HepG2 (cell line): ENCODE results near the gene HCRT. TPM values are rescaled to one million over a fixed set of nuclear protein-coding genes. Genes with fewer than 3 reads are reported as not detected.
A peak's percentile ranks its signal among the peaks of the same experiment; 100 is the strongest.

Experiments
- CEBPB ChIP-seq: IDR thresholded peaks from 2 replicates; pipeline ENCODE4 v1.6.1; 2011; ENCODE audit warnings: low read depth, low read length, improper control_type of control experiment, borderline replicate concordance
- DMAP1 ChIP-seq: IDR thresholded peaks from 2 replicates; pipeline ENCODE4 v1.6.1; 2016
- DR1 ChIP-seq: sonication (generic); formaldehyde crosslinking; IDR thresholded peaks from 2 replicates; pipeline ENCODE4 v1.8.0; 2021; ENCODE audit warnings: mild to moderate bottlenecking, missing genetic modification reagents, inconsistent platforms
- ELF3 ChIP-seq: IDR thresholded peaks from 2 replicates; pipeline ENCODE4 v1.6.1; 2016; ENCODE audit warnings: missing genetic modification reagents, missing compliant biosample characterization
- PPARG ChIP-seq: conservative IDR thresholded peaks from 2 replicates; pipeline ENCODE4 v1.6.1; 2016; ENCODE audit warnings: missing biosample characterization, missing genetic modification reagents
- TCF7 ChIP-seq: sonication (generic); IDR thresholded peaks from 2 replicates; pipeline ENCODE4 v1.6.1; 2016; ENCODE audit warnings: antibody characterized with exemption, low read depth
- ZMYM2 ChIP-seq: sonication (generic); formaldehyde crosslinking; IDR thresholded peaks from 2 replicates; pipeline ENCODE4 v1.8.0; 2022; ENCODE audit warnings: mild to moderate bottlenecking, missing genetic modification reagents
- ZNF205 ChIP-seq: IDR thresholded peaks from 2 replicates; pipeline ENCODE4 v1.6.1; 2018; ENCODE audit warnings: missing biosample characterization, missing genetic modification reagents
- ZNF232 ChIP-seq: sonication (generic); formaldehyde crosslinking; IDR thresholded peaks from 2 replicates; pipeline ENCODE4 v1.4.0; 2020; ENCODE audit warnings: missing genetic modification reagents, borderline replicate concordance
- ZNF564 ChIP-seq: sonication (generic); formaldehyde crosslinking; IDR thresholded peaks from 2 replicates; pipeline ENCODE4 v1.8.1; 2023; ENCODE audit warnings: mild to moderate bottlenecking, missing genetic modification reagents
- ZNF709 ChIP-seq: sonication (generic); formaldehyde crosslinking; IDR thresholded peaks from 2 replicates; pipeline ENCODE4 v1.5.0; 2020; ENCODE audit warnings: mild to moderate bottlenecking, missing genetic modification reagents
- ZNF746 ChIP-seq: sonication (generic); formaldehyde crosslinking; IDR thresholded peaks from 2 replicates; pipeline ENCODE4 v1.8.0; 2022; ENCODE audit warnings: mild to moderate bottlenecking, missing genetic modification reagents
- ZNF788 ChIP-seq: sonication (generic); formaldehyde crosslinking; IDR thresholded peaks from 2 replicates; pipeline ENCODE4 v1.5.0; 2020; ENCODE audit warnings: mild to moderate bottlenecking, missing genetic modification reagents, borderline replicate concordance
- polyA plus RNA-seq, 8 experiments: library from polyadenylated mRNA; depleted of rRNA in 3 of 8; stranded (reverse) in 7 of 8; unstranded in 1 of 8; fragments of >200 nt; fragmentation: Illumina TruSeq in 4 of 8; extraction: Trizol in 4 of 8; gene quantifications; 2 replicates each; pipeline versions ENCODE4 v1.2.1 to v1.2.3, GENCODE V29; 2011 to 2016; ENCODE audit warnings: low read depth in 4 of 8, missing spikeins in 1 of 8, mixed read lengths in 1 of 8; ENCODE audit not compliant: insufficient read depth in 1 of 8
- total RNA-seq, 5 experiments: library from RNA; depleted of rRNA; stranded (reverse); fragments of >200 nt; fragmentation: Illumina TruSeq; extraction: Trizol; gene quantifications; 2 replicates each; pipeline ENCODE4 v1.2.3, GENCODE V29; 2016; ENCODE audit warnings: low read depth in 1 of 5
- TF ChIP-seq, protein P1 (sequence below): sonication (generic); formaldehyde crosslinking; IDR thresholded peaks from 2 replicates; pipeline ENCODE4 v1.4.0; 2020; ENCODE audit warnings: mild to moderate bottlenecking, missing genetic modification reagents
- TF ChIP-seq, protein P2 (sequence below): sonication (generic); formaldehyde crosslinking; IDR thresholded peaks from 2 replicates; pipeline ENCODE4 v1.4.0; 2020; ENCODE audit warnings: mild to moderate bottlenecking, missing genetic modification reagents
- TF ChIP-seq, protein P3 (sequence below): sonication (generic); formaldehyde crosslinking; IDR thresholded peaks from 2 replicates; pipeline ENCODE4 v1.5.0; 2020; ENCODE audit warnings: missing genetic modification reagents
- TF ChIP-seq, protein P4 (sequence below): sonication (generic); formaldehyde crosslinking; IDR thresholded peaks from 2 replicates; pipeline ENCODE4 v1.9.0; 2021; ENCODE audit warnings: missing genetic modification reagents, mild to moderate bottlenecking, borderline replicate concordance
- TF ChIP-seq, protein P5 (sequence below), 2 experiments: sonication (generic) in 1 of 2; formaldehyde crosslinking in 1 of 2; IDR thresholded peaks; 2 replicates each; pipeline versions ENCODE4 v1.5.1 to v1.6.1; 2011 to 2020; ENCODE audit warnings: borderline replicate concordance in 1 of 2, low read depth in 1 of 2, low read length in 1 of 2, mild to moderate bottlenecking in 1 of 2, missing genetic modification reagents in 1 of 2, moderate library complexity in 1 of 2
- TF ChIP-seq, protein P6 (sequence below): sonication (generic); formaldehyde crosslinking; IDR thresholded peaks from 2 replicates; pipeline ENCODE4 v1.9.0; 2021; ENCODE audit warnings: missing genetic modification reagents, borderline replicate concordance

The HCRT gene
- total and polyA plus RNA-seq, 2 of the 13 experiments (the other 11 are each of a cell fraction or from before 2014, with no cell fraction given), result not detected

DNA sequence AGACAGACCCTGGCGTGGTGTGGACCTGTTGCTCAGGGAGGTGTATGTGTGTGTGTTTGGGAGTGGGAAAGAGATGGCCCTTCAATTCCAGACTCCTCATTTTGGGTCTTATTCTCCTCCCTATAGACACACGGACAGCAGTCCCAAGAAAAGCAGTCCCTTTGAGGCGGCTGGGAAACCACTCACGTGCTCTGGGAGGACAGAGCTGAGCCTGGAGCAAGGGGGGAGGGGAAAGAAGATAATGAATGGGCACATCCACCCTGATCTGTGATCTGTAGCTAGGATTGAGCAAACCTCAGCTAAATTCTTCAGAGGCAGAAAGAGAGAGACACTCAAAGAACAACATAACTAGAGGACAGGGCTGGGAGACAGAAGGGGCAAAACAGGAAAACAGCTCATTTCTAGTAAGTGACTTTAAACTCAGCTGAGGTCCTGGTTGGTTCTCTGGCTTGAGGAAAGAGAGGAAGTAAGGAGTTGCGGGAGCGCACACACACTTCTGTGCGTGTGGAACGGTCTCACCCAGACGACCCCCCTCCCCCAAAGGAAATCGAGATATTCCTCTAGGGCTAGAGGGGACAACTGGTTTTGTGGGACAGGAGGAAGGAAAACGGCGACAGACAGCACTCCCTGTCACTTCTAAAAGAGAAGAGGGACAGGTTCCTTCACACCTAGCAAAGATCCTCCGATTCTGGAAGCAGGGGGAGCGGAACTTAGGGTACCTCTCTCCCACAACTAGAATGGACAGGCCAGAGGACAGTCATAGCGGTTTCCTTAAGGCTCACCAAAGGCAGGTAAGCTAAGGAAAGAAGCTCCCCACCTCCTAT, 31.1 kb downstream of the HCRT start (continued):
- TF ChIP-seq ZNF232 (CRISPR knock-in tag), result no peak
- TF ChIP-seq, protein P1, sequence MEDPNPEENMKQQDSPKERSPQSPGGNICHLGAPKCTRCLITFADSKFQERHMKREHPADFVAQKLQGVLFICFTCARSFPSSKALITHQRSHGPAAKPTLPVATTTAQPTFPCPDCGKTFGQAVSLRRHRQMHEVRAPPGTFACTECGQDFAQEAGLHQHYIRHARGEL (CRISPR knock-in tag), result peak; percentile 88; the same call in 1 of the 2 replicates
- TF ChIP-seq TCF7, result no peak
- TF ChIP-seq ZNF709 (CRISPR knock-in tag), result no peak
- 0 out of 2 replicates have a peak, but pooled peaks have one; percentile 4 for TF ChIP-seq ZNF746 (CRISPR knock-in tag)
- peak; percentile 21; the same call in 1 of the 2 replicates for TF ChIP-seq ELF3 (CRISPR knock-in tag)
- TF ChIP-seq, protein P2, sequence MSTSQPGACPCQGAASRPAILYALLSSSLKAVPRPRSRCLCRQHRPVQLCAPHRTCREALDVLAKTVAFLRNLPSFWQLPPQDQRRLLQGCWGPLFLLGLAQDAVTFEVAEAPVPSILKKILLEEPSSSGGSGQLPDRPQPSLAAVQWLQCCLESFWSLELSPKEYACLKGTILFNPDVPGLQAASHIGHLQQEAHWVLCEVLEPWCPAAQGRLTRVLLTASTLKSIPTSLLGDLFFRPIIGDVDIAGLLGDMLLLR (CRISPR knock-in tag), result peak; percentile 92
- TF ChIP-seq ZNF205, result 0 out of 2 replicates have a peak, but pooled peaks have one; percentile 73
- no peak for TF ChIP-seq ZNF564 (CRISPR knock-in tag)
- TF ChIP-seq, protein P3, sequence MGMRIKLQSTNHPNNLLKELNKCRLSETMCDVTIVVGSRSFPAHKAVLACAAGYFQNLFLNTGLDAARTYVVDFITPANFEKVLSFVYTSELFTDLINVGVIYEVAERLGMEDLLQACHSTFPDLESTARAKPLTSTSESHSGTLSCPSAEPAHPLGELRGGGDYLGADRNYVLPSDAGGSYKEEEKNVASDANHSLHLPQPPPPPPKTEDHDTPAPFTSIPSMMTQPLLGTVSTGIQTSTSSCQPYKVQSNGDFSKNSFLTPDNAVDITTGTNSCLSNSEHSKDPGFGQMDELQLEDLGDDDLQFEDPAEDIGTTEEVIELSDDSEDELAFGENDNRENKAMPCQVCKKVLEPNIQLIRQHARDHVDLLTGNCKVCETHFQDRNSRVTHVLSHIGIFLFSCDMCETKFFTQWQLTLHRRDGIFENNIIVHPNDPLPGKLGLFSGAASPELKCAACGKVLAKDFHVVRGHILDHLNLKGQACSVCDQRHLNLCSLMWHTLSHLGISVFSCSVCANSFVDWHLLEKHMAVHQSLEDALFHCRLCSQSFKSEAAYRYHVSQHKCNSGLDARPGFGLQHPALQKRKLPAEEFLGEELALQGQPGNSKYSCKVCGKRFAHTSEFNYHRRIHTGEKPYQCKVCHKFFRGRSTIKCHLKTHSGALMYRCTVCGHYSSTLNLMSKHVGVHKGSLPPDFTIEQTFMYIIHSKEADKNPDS (CRISPR knock-in tag), result no peak
- 0 out of 2 replicates have a peak, but pooled peaks have one; percentile 34 for TF ChIP-seq DR1 (CRISPR knock-in tag)
- peak; percentile 41; the same call in 1 of the 2 replicates for TF ChIP-seq CEBPB
- TF ChIP-seq DMAP1 (CRISPR knock-in tag), result peak; percentile 74; the same call in 1 of the 2 replicates
- TF ChIP-seq ZMYM2 (CRISPR knock-in tag), result no peak
- TF ChIP-seq, protein P4, sequence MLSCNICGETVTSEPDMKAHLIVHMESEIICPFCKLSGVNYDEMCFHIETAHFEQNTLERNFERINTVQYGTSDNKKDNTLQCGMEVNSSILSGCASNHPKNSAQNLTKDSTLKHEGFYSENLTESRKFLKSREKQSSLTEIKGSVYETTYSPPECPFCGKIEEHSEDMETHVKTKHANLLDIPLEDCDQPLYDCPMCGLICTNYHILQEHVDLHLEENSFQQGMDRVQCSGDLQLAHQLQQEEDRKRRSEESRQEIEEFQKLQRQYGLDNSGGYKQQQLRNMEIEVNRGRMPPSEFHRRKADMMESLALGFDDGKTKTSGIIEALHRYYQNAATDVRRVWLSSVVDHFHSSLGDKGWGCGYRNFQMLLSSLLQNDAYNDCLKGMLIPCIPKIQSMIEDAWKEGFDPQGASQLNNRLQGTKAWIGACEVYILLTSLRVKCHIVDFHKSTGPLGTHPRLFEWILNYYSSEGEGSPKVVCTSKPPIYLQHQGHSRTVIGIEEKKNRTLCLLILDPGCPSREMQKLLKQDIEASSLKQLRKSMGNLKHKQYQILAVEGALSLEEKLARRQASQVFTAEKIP (CRISPR knock-in tag), result no peak
- 0 out of 2 replicates have a peak, but pooled peaks have one; percentile 6 for TF ChIP-seq ZNF788 (CRISPR knock-in tag)
- no peak for TF ChIP-seq PPARG (CRISPR knock-in tag)
- TF ChIP-seq, protein P5, sequence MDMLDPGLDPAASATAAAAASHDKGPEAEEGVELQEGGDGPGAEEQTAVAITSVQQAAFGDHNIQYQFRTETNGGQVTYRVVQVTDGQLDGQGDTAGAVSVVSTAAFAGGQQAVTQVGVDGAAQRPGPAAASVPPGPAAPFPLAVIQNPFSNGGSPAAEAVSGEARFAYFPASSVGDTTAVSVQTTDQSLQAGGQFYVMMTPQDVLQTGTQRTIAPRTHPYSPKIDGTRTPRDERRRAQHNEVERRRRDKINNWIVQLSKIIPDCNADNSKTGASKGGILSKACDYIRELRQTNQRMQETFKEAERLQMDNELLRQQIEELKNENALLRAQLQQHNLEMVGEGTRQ (IDR thresholded peaks at IDR 0.05; ENCODE audit: low read depth, low read length), result peak; percentile 1; the same call in 1 of the 2 replicates
- TF ChIP-seq, protein P5 (CRISPR knock-in tag; IDR thresholded peaks at IDR 0.05; ENCODE audit: borderline replicate concordance), result no peak
- TF ChIP-seq, protein P6, sequence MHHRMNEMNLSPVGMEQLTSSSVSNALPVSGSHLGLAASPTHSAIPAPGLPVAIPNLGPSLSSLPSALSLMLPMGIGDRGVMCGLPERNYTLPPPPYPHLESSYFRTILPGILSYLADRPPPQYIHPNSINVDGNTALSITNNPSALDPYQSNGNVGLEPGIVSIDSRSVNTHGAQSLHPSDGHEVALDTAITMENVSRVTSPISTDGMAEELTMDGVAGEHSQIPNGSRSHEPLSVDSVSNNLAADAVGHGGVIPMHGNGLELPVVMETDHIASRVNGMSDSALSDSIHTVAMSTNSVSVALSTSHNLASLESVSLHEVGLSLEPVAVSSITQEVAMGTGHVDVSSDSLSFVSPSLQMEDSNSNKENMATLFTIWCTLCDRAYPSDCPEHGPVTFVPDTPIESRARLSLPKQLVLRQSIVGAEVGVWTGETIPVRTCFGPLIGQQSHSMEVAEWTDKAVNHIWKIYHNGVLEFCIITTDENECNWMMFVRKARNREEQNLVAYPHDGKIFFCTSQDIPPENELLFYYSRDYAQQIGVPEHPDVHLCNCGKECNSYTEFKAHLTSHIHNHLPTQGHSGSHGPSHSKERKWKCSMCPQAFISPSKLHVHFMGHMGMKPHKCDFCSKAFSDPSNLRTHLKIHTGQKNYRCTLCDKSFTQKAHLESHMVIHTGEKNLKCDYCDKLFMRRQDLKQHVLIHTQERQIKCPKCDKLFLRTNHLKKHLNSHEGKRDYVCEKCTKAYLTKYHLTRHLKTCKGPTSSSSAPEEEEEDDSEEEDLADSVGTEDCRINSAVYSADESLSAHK, result no peak
